Neural cell (in vitro differentiated cells): ENCODE results near the gene PID1. TPM values are rescaled to one million over a fixed set of nuclear protein-coding genes. Genes with fewer than 3 reads are reported as not detected.

ENCODE experiments used
- H2AFZ ChIP-seq: fragments of 200-600, 300-800 bp; sonication (generic), shearing (Covaris generic); 2 replicates; pipeline ENCODE4 v1.6.0; 2014; ENCODE audit warnings: low read depth, mild to moderate bottlenecking, antibody characterized with exemption, low read length, moderate library complexity
- H3F3A ChIP-seq: fragments of 200-600 bp; shearing (Covaris generic); 2 replicates; pipeline ENCODE4 v1.6.1; 2016; ENCODE audit warnings: mild to moderate bottlenecking, moderate library complexity, mixed read lengths, antibody characterized with exemption, low read length; ENCODE audit not compliant: insufficient read depth, poor library complexity, severe bottlenecking
- H3K27ac ChIP-seq: fragments of 200-600, 300-800 bp; sonication (generic), shearing (Covaris generic); 2 replicates; pipeline ENCODE4 v1.5.1; 2014; ENCODE audit warnings: mild to moderate bottlenecking, low read length, moderate library complexity
- H3K27me3 ChIP-seq: fragments of 300-800, 200-600 bp; sonication (generic), shearing (Covaris generic); 2 replicates; pipeline ENCODE4 v1.6.0; 2014; ENCODE audit warnings: mild to moderate bottlenecking, low read depth, low read length, moderate library complexity; ENCODE audit not compliant: insufficient read depth
- H3K36me3 ChIP-seq: fragments of 300-800, 200-600 bp; sonication (generic), shearing (Covaris generic); 2 replicates; pipeline ENCODE4 v1.5.1; 2014; ENCODE audit warnings: mild to moderate bottlenecking, antibody characterized with exemption, low read length, moderate library complexity; ENCODE audit not compliant: insufficient read depth
- H3K4me2 ChIP-seq: fragments of 300-800, 200-600 bp; sonication (generic), shearing (Covaris generic); 2 replicates; pipeline ENCODE4 v1.6.0; 2014; ENCODE audit warnings: mild to moderate bottlenecking, low read length
- H3K4me3 ChIP-seq: fragments of 300-800, 200-600 bp; sonication (generic), shearing (Covaris generic); 2 replicates; pipeline ENCODE4 v1.5.1; 2014; ENCODE audit warnings: mild to moderate bottlenecking, low read length, moderate library complexity
- H3K79me2 ChIP-seq: fragments of 200-600 bp; shearing (Covaris generic); replicated peaks from 2 replicates; pipeline ENCODE4 v1.6.0; 2014; ENCODE audit warnings: mild to moderate bottlenecking, low read length, moderate library complexity; ENCODE audit not compliant: insufficient read depth
- H3K9ac ChIP-seq: fragments of 300-800, 200-600 bp; sonication (generic), shearing (Covaris generic); 2 replicates; pipeline ENCODE4 v1.6.1; 2016; ENCODE audit warnings: mild to moderate bottlenecking, low read length, mixed read lengths
- H3K9me2 ChIP-seq: fragments of 200-600 bp; shearing (Covaris generic); 2 replicates; pipeline ENCODE4 v1.6.1; 2016; ENCODE audit warnings: mild to moderate bottlenecking, low read length, mixed read lengths; ENCODE audit not compliant: insufficient read depth
- H3K9me3 ChIP-seq: fragments of 200-600, 300-800 bp; sonication (generic), shearing (Covaris generic); 2 replicates; pipeline ENCODE4 v1.6.1; 2016; ENCODE audit warnings: mild to moderate bottlenecking, mixed run types, low read length, moderate library complexity, mixed read lengths
- H4K20me1 ChIP-seq: fragments of 200-600 bp; shearing (Covaris generic); 2 replicates; pipeline ENCODE4 v1.6.1; 2016; ENCODE audit warnings: mild to moderate bottlenecking, mixed run types; ENCODE audit not compliant: insufficient read depth
- EP300 ChIP-seq: fragments of 450-650 bp; conservative IDR thresholded peaks from 2 replicates; pipeline ENCODE4 v1.6.1; 2014; ENCODE audit warnings: antibody characterized with exemption, mild to moderate bottlenecking, moderate library complexity; ENCODE audit not compliant: poor library complexity, severe bottlenecking
- EZH2 ChIP-seq: fragments of 200-600, 300-800 bp; shearing (Covaris generic), sonication (generic); IDR thresholded peaks from 2 replicates; pipeline ENCODE4 v1.6.1; 2014; ENCODE audit warnings: antibody characterized with exemption, low read length, borderline replicate concordance, mild to moderate bottlenecking; ENCODE audit not compliant: insufficient read depth, poor library complexity, severe bottlenecking
- MXI1 ChIP-seq: fragments of 450-650 bp; conservative IDR thresholded peaks from 2 replicates; pipeline ENCODE4 v1.6.1; 2014; ENCODE audit warnings: antibody characterized with exemption, mild to moderate bottlenecking; ENCODE audit not compliant: poor library complexity, severe bottlenecking
- POLR2AphosphoS5 ChIP-seq: IDR thresholded peaks from 2 replicates; pipeline ENCODE4 v1.6.1; 2012
- RAD21 ChIP-seq: fragments of 450-650 bp; conservative IDR thresholded peaks from 2 replicates; pipeline ENCODE4 v1.6.1; 2014; ENCODE audit warnings: antibody characterized with exemption, mild to moderate bottlenecking, moderate library complexity
- SMC3 ChIP-seq: fragments of 450-650 bp; conservative IDR thresholded peaks from 2 replicates; pipeline ENCODE4 v1.6.1; 2014; ENCODE audit warnings: antibody characterized with exemption, mild to moderate bottlenecking, moderate library complexity; ENCODE audit not compliant: poor library complexity
- TAF1 ChIP-seq: IDR thresholded peaks from 2 replicates; pipeline ENCODE4 v1.6.1; 2012; ENCODE audit warnings: low read depth
- polyA plus RNA-seq: library from polyadenylated mRNA; depleted of rRNA; stranded (reverse); fragments of >200 nt; gene quantifications from 2 replicates; pipeline ENCODE4 v1.2.3, GENCODE V29; 2014
- TF ChIP-seq, protein P1 (sequence below): fragments of 450-650 bp; IDR thresholded peaks from 2 replicates; pipeline ENCODE4 v1.5.1; 2014; ENCODE audit warnings: antibody characterized with exemption, mild to moderate bottlenecking, moderate library complexity; ENCODE audit not compliant: poor library complexity, severe bottlenecking
- TF ChIP-seq, protein P2 (sequence below): IDR thresholded peaks from 2 replicates; pipeline ENCODE4 v1.6.1; 2012; ENCODE audit warnings: borderline replicate concordance

Gene PID1
- polyA plus RNA-seq, 1 donor from 2014 or later: 11.0 TPM

DNA sequence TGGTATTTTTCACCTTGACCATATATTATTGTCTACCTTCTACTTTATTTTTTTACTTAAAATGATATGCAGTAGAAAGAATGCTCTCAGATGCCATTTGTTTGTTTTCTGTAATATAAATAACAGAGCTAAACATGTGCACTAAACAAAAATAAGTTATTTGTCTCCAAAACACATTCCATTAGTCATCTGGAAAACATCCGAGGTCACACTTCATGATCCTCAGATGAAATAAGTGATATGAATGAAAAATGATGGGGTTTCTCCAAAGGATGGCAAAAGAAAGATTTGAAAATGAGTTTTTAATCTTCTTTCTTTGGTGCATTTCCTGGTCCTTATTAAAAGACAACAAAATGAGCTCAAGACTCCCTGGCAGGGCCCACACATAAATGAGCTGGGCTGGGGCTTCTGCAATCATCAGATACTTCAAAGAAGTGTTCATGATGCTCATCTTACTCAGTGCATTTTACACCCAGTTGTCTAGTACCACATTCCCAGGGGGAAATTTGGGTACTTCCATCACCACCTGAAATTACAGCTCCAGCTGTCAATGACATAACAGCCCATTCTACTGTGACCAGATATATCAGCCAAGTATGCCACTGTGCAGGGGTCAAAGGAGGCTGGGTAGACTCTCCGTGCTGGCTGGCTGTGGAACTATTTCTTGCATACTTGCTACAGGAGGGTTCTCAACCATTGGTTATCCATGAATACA, 283.5 kb downstream of the PID1 start:
- no peaks in the 10 kb centered on the region for H3K36me3 ChIP-seq
- no peak overlapping the region for H2AFZ ChIP-seq
- TF ChIP-seq, protein P1, sequence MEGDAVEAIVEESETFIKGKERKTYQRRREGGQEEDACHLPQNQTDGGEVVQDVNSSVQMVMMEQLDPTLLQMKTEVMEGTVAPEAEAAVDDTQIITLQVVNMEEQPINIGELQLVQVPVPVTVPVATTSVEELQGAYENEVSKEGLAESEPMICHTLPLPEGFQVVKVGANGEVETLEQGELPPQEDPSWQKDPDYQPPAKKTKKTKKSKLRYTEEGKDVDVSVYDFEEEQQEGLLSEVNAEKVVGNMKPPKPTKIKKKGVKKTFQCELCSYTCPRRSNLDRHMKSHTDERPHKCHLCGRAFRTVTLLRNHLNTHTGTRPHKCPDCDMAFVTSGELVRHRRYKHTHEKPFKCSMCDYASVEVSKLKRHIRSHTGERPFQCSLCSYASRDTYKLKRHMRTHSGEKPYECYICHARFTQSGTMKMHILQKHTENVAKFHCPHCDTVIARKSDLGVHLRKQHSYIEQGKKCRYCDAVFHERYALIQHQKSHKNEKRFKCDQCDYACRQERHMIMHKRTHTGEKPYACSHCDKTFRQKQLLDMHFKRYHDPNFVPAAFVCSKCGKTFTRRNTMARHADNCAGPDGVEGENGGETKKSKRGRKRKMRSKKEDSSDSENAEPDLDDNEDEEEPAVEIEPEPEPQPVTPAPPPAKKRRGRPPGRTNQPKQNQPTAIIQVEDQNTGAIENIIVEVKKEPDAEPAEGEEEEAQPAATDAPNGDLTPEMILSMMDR: no peak
- TF ChIP-seq, protein P2, sequence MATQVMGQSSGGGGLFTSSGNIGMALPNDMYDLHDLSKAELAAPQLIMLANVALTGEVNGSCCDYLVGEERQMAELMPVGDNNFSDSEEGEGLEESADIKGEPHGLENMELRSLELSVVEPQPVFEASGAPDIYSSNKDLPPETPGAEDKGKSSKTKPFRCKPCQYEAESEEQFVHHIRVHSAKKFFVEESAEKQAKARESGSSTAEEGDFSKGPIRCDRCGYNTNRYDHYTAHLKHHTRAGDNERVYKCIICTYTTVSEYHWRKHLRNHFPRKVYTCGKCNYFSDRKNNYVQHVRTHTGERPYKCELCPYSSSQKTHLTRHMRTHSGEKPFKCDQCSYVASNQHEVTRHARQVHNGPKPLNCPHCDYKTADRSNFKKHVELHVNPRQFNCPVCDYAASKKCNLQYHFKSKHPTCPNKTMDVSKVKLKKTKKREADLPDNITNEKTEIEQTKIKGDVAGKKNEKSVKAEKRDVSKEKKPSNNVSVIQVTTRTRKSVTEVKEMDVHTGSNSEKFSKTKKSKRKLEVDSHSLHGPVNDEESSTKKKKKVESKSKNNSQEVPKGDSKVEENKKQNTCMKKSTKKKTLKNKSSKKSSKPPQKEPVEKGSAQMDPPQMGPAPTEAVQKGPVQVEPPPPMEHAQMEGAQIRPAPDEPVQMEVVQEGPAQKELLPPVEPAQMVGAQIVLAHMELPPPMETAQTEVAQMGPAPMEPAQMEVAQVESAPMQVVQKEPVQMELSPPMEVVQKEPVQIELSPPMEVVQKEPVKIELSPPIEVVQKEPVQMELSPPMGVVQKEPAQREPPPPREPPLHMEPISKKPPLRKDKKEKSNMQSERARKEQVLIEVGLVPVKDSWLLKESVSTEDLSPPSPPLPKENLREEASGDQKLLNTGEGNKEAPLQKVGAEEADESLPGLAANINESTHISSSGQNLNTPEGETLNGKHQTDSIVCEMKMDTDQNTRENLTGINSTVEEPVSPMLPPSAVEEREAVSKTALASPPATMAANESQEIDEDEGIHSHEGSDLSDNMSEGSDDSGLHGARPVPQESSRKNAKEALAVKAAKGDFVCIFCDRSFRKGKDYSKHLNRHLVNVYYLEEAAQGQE: no peak
- no peak for TF ChIP-seq SMC3
- TF ChIP-seq POLR2AphosphoS5: no peak
- TF ChIP-seq EP300: no peak
- no peak for TF ChIP-seq MXI1
- TF ChIP-seq TAF1: no peak
- TF ChIP-seq EZH2: no peak
- no peak for TF ChIP-seq RAD21
- H3K9ac ChIP-seq: no peak overlapping the region
- H3F3A ChIP-seq: no peaks in the 10 kb centered on the region
- H4K20me1 ChIP-seq: no peaks in the 10 kb centered on the region
- no peaks in the 10 kb centered on the region for H3K9me2 ChIP-seq
- H3K27ac ChIP-seq: no peak overlapping the region
- H3K27me3 ChIP-seq: no peaks in the 10 kb centered on the region
- no peak overlapping the region for H3K4me3 ChIP-seq
- peaks cover 4% of the 10 kb centered on the region for H3K9me3 ChIP-seq
- H3K4me2 ChIP-seq: no peak overlapping the region
- no peaks in the 10 kb centered on the region for H3K79me2 ChIP-seq

DNA sequence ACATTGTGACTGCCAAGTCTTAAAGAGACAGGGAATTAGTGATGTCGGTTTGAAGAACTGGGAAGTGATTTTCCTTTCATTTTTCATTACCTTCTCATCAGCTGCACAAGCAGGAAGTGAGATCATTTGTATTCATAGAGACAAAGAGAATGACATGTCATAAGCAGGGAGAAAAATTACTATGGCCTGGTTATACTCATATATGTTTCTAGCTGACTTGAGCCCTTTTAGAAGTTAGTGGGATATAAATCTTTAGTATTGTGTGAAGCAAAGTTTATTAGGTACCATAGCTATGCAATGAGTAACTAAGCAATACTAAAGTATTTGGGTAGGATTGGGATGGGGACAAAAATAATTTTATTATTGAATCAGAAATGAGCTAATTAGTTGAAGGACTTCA, 284.1 kb downstream of the PID1 start:
- Histone ChIP-seq H3K27ac (no peak overlapping the region), H3K79me2 (no peaks in the 10 kb centered on the region), H3K27me3 (no peaks in the 10 kb centered on the region), H3K9ac (no peak overlapping the region), H4K20me1 (no peaks in the 10 kb centered on the region), H3K9me3 (no peaks in the 10 kb centered on the region), H3K4me2 (no peak overlapping the region), H3F3A (no peaks in the 10 kb centered on the region), H3K9me2 (no peaks in the 10 kb centered on the region), H2AFZ (no peak overlapping the region), H3K36me3 (no peaks in the 10 kb centered on the region), H3K4me3 (no peak overlapping the region)
- TF ChIP-seq TAF1 (no peak), RAD21 (no peak)
- TF ChIP-seq, protein P1: no peak
- TF ChIP-seq, protein P2: no peak
